Measurements from ENCODE around the gene PIGR. TPM values are rescaled to one million over a fixed set of nuclear protein-coding genes. Genes with fewer than 3 reads are reported as not detected.

The PIGR gene
- total and polyA plus RNA-seq, 10 of the 15 experiments (the other 5 are each of a cell fraction or from before 2014, with no cell fraction given): 0.96 to 7.6 (median 1.8) TPM

DNA sequence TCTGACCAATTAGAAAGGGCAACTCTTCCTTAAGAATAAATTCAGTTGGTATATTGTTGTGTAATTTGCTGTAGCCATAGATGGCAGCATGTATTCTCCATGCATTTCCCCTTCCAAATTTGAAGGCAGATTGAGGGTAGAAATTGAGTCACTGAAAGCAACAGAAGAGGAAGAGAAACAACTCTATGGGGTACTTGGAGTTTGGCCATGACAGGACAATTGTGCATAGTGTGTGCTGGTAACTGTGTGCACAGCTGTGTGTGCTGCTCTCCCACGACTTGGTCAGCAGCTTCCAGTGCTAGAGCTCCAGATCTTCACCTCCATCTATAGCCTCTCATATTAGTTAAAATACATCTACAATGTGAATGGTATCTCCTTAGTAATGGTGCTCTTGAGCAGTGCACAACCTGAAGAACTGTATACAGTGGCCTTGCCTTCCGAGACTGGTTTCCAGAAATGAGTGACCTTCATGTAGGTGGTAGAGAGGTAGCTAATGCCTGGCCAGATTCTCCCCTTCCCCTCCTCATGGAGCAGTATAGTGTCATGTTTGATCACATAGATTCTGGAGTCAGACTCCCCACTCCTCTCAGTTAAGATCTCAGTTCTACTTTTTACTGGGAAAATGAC lies 24.9 kb upstream of the PIGR start (continued):
- no peak for TF ChIP-seq CEBPZ (IDR thresholded peaks at IDR 0.05; ENCODE audit: low read depth, low read length)
- no peak for TF ChIP-seq LARP7 (IDR thresholded peaks at IDR 0.05)
- TF ChIP-seq ZNF217 (IDR thresholded peaks at IDR 0.05): 0 out of 2 replicates have a peak, but pooled peaks have one; percentile 18
- TF ChIP-seq CBFB (IDR thresholded peaks at IDR 0.05; ENCODE audit: low read depth): no peak
- TF ChIP-seq CHD2 (IDR thresholded peaks at IDR 0.05; ENCODE audit: borderline replicate concordance, low read depth, low read length): no peak
- TF ChIP-seq RBBP5 (conservative IDR thresholded peaks at IDR 0.05): no peak
- TF ChIP-seq, protein P1, sequence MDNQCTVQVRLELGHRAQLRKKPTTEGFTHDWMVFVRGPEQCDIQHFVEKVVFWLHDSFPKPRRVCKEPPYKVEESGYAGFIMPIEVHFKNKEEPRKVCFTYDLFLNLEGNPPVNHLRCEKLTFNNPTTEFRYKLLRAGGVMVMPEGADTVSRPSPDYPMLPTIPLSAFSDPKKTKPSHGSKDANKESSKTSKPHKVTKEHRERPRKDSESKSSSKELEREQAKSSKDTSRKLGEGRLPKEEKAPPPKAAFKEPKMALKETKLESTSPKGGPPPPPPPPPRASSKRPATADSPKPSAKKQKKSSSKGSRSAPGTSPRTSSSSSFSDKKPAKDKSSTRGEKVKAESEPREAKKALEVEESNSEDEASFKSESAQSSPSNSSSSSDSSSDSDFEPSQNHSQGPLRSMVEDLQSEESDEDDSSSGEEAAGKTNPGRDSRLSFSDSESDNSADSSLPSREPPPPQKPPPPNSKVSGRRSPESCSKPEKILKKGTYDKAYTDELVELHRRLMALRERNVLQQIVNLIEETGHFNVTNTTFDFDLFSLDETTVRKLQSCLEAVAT (IDR thresholded peaks at IDR 0.05): no peak
- TF ChIP-seq E4F1 (IDR thresholded peaks at IDR 0.05; ENCODE audit: borderline replicate concordance, partially characterized antibody): no peak
- TF ChIP-seq, protein P2, sequence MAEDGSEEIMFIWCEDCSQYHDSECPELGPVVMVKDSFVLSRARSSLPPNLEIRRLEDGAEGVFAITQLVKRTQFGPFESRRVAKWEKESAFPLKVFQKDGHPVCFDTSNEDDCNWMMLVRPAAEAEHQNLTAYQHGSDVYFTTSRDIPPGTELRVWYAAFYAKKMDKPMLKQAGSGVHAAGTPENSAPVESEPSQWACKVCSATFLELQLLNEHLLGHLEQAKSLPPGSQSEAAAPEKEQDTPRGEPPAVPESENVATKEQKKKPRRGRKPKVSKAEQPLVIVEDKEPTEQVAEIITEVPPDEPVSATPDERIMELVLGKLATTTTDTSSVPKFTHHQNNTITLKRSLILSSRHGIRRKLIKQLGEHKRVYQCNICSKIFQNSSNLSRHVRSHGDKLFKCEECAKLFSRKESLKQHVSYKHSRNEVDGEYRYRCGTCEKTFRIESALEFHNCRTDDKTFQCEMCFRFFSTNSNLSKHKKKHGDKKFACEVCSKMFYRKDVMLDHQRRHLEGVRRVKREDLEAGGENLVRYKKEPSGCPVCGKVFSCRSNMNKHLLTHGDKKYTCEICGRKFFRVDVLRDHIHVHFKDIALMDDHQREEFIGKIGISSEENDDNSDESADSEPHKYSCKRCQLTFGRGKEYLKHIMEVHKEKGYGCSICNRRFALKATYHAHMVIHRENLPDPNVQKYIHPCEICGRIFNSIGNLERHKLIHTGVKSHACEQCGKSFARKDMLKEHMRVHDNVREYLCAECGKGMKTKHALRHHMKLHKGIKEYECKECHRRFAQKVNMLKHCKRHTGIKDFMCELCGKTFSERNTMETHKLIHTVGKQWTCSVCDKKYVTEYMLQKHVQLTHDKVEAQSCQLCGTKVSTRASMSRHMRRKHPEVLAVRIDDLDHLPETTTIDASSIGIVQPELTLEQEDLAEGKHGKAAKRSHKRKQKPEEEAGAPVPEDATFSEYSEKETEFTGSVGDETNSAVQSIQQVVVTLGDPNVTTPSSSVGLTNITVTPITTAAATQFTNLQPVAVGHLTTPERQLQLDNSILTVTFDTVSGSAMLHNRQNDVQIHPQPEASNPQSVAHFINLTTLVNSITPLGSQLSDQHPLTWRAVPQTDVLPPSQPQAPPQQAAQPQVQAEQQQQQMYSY (CRISPR knock-in tag; IDR thresholded peaks at IDR 0.05): no peak
- no peak for TF ChIP-seq WRNIP1 (IDR thresholded peaks at IDR 0.05; ENCODE audit: borderline replicate concordance, low read depth, low read length)
- TF ChIP-seq KAT2A (conservative IDR thresholded peaks at IDR 0.05; ENCODE audit: control insufficient read depth, low read depth, low read length): no peak
- TF ChIP-seq SMARCA5 (IDR thresholded peaks at IDR 0.05): no peak; the same call in 1 of the 2 replicates
- peak; percentile 32; the same call in 1 of the 2 replicates for TF ChIP-seq MTA2 (IDR thresholded peaks at IDR 0.05; ENCODE audit: low read depth)
